Measurements from ENCODE around the gene SMO.

DNA sequence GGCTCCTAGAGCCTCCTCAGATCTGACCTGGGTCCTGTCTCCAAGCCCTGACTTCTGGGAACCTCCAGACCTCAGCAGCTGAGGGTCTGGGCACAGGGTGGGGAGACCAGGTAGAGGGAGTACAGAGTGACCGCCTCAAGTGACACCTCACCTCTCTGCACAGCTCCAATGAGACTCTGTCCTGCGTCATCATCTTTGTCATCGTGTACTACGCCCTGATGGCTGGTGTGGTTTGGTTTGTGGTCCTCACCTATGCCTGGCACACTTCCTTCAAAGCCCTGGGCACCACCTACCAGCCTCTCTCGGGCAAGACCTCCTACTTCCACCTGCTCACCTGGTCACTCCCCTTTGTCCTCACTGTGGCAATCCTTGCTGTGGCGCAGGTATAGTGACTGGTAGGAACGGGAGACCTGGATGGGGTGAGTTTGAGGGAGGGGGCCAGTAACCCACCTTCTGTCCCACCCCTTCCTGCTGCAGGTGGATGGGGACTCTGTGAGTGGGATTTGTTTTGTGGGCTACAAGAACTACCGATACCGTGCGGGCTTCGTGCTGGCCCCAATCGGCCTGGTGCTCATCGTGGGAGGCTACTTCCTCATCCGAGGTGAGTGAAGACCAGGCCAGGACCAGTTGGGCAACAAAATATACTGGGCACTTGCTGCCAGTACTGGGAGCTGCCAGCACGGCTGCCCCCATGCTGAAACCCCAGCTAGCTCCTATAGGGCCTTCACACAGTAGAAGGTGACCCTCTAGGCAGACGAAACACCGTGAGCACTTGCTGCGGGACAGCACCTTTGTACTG is 17.8 kb downstream of the SMO start:
- TF ChIP-seq, protein P1, sequence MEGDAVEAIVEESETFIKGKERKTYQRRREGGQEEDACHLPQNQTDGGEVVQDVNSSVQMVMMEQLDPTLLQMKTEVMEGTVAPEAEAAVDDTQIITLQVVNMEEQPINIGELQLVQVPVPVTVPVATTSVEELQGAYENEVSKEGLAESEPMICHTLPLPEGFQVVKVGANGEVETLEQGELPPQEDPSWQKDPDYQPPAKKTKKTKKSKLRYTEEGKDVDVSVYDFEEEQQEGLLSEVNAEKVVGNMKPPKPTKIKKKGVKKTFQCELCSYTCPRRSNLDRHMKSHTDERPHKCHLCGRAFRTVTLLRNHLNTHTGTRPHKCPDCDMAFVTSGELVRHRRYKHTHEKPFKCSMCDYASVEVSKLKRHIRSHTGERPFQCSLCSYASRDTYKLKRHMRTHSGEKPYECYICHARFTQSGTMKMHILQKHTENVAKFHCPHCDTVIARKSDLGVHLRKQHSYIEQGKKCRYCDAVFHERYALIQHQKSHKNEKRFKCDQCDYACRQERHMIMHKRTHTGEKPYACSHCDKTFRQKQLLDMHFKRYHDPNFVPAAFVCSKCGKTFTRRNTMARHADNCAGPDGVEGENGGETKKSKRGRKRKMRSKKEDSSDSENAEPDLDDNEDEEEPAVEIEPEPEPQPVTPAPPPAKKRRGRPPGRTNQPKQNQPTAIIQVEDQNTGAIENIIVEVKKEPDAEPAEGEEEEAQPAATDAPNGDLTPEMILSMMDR (IDR thresholded peaks at IDR 0.05): no peak
- no peak for TF ChIP-seq EP300 (IDR thresholded peaks at IDR 0.05; ENCODE audit: low read depth)
- TF ChIP-seq POLR2AphosphoS5 (IDR thresholded peaks at IDR 0.05): no peak
